IMR-90 (cell line): Measurements from ENCODE around the gene RAB4B.

Experiments used
- CEBPB ChIP-seq: IDR thresholded peaks from 2 replicates; pipeline ENCODE4 v1.6.1; 2012; ENCODE audit warnings: low read depth, low read length, improper control_type of control experiment
- MAFK ChIP-seq: IDR thresholded peaks from 2 replicates; pipeline ENCODE4 v1.6.1; 2012; ENCODE audit warnings: low read depth, low read length, improper control_type of control experiment
- MAZ ChIP-seq: IDR thresholded peaks from 2 replicates; pipeline ENCODE4 v1.6.1; 2012; ENCODE audit warnings: low read depth, mild to moderate bottlenecking, low read length, improper control_type of control experiment, moderate library complexity, borderline replicate concordance
- MXI1 ChIP-seq: IDR thresholded peaks from 2 replicates; pipeline ENCODE4 v1.6.1; 2012; ENCODE audit warnings: low read depth, mild to moderate bottlenecking, low read length, moderate library complexity, borderline replicate concordance
- NFE2L2 ChIP-seq: fragments of 150-350 bp; IDR thresholded peaks from 2 replicates; pipeline ENCODE4 v1.6.1; 2016; ENCODE audit warnings: low read depth, mild to moderate bottlenecking, low read length
- POLR2A ChIP-seq: IDR thresholded peaks from 2 replicates; pipeline ENCODE4 v1.6.1; 2012; ENCODE audit warnings: mild to moderate bottlenecking, low read depth, low read length
- RAD21 ChIP-seq: IDR thresholded peaks from 2 replicates; pipeline ENCODE4 v1.6.1; 2012; ENCODE audit warnings: low read length, improper control_type of control experiment
- RCOR1 ChIP-seq: IDR thresholded peaks from 2 replicates; pipeline ENCODE4 v1.6.1; 2012; ENCODE audit warnings: mild to moderate bottlenecking, low read length, improper control_type of control experiment; ENCODE audit not compliant: insufficient replicate concordance
- RFX5 ChIP-seq: IDR thresholded peaks from 2 replicates; pipeline ENCODE4 v1.8.0; 2012; ENCODE audit warnings: low read depth, mild to moderate bottlenecking, low read length, moderate library complexity
- TF ChIP-seq, protein P1 (sequence below): conservative IDR thresholded peaks from 2 replicates; pipeline ENCODE4 v1.5.1; 2012; ENCODE audit warnings: mild to moderate bottlenecking, low read depth, low read length, improper control_type of control experiment
- TF ChIP-seq, protein P2 (sequence below): fragments of 150-350 bp; IDR thresholded peaks from 2 replicates; pipeline ENCODE4 v1.6.1; 2017; ENCODE audit warnings: mild to moderate bottlenecking, antibody characterized with exemption, low read length, low read depth

DNA sequence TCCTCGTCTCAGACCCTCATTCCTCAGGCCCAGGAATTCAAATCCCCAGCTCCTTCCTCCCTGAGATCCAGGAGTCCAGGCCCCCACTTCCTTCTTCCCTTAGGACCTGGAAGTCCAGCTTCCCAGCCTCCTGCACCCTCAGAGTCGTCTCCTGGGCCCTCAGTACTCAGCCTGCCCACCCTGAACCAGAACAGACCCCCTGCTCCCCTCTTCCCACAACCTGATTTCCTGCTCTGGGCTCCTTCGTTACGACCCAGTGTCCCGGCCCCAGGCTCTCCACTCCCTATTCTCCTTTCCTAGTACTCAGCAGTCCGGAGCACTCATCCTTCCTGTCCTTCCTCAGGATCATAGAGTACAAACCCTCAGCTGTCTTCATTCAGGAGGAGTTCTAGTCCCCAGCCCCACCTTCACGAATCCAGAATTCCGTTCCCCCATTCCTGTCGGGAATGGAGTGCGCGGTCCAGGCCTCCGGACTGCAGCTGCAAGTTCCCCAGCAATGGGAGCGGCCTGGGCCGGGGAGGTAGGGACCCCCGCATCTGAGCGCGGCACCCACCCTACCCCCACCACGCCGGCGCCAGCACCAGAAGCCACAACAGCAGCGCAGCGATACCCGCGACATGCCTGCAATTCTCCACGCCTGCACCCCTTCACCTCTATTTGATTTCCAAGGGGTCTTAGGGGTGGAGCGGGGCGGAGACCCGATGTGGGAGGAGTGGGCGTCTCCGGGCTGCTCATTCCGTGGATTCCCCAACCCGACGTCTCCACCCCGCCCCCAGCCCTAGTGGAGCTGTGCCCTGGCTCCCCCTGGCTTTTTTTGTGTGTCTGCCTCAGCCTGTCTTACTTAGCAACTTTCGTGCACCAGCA, 33.7 kb downstream of the RAB4B start:
- TF ChIP-seq, protein P1, sequence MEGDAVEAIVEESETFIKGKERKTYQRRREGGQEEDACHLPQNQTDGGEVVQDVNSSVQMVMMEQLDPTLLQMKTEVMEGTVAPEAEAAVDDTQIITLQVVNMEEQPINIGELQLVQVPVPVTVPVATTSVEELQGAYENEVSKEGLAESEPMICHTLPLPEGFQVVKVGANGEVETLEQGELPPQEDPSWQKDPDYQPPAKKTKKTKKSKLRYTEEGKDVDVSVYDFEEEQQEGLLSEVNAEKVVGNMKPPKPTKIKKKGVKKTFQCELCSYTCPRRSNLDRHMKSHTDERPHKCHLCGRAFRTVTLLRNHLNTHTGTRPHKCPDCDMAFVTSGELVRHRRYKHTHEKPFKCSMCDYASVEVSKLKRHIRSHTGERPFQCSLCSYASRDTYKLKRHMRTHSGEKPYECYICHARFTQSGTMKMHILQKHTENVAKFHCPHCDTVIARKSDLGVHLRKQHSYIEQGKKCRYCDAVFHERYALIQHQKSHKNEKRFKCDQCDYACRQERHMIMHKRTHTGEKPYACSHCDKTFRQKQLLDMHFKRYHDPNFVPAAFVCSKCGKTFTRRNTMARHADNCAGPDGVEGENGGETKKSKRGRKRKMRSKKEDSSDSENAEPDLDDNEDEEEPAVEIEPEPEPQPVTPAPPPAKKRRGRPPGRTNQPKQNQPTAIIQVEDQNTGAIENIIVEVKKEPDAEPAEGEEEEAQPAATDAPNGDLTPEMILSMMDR, result no peak
- no peak for TF ChIP-seq MXI1
- no peak for TF ChIP-seq POLR2A
- TF ChIP-seq NFE2L2, result no peak
- TF ChIP-seq, protein P2, sequence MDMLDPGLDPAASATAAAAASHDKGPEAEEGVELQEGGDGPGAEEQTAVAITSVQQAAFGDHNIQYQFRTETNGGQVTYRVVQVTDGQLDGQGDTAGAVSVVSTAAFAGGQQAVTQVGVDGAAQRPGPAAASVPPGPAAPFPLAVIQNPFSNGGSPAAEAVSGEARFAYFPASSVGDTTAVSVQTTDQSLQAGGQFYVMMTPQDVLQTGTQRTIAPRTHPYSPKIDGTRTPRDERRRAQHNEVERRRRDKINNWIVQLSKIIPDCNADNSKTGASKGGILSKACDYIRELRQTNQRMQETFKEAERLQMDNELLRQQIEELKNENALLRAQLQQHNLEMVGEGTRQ, result no peak
- no peak for TF ChIP-seq MAFK
- no peak for TF ChIP-seq RFX5
- no peak for TF ChIP-seq RAD21
- no peak for TF ChIP-seq MAZ
- TF ChIP-seq CEBPB, result no peak
- TF ChIP-seq RCOR1, result no peak
